Regular cardiac myocyte (primary cell): Measurements from ENCODE around the gene HEXD. TPM values are rescaled to one million over a fixed set of nuclear protein-coding genes. Genes with fewer than 3 reads are reported as not detected.

Experiments used
- total RNA-seq: library from RNA; depleted of rRNA; stranded (reverse); fragments of >200 nt; gene quantifications from 2 replicates; pipeline ENCODE4 v1.2.3, GENCODE V29; 2014

HEXD gene
- total RNA-seq, result 6.1 and 8.2 TPM in 2 replicates

DNA sequence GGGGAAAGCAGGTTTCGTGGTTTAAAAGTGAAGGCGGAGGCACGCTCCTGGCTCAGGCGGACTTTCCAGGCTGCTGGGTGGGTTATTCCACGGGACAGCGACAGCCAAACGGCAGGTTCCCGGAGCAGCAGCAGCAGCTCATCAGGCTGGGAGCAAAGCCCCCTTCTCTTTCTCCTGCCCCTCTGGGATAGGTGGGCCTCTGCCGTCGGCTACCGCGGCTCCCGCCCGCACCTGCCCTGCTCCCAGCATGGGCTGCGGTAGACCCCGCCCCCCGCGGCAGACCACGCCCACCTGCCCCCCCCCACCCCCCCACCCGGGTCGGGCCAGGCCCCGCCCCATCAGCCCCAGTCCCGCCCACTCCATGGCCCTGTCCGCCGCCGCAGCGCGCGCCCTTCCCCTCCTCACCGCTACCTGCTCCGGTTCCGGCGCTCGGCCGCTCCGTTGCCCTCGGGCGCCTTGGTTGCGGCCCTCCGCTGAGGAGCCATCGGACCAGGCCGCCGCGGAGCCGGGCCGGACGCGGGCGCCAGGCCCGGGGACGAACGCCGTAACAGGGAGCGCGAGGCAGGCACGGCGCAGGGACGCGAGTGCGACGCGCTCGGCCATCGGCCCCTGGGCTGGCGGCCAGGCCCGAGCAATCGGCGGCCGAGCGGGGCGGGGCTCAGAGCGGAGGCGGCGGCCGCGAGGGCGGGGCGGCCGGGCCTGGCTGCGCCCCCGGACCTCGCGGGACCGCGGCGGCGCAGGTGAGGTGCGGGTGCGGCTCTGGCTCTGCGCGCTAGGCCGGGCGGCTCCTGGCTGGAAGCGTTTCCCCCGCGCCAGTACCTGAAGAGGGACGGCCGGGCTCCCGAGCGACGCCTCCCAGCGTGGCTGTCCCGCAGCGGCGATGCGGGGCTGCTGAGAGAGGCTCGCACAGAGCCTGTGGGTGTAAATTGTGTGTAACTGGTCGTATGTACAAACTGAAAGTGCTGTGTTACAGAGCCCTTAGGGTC is at the start of gene HEXD, which contains the start of gene OGFOD3:
HEXD (plus strand) TSS at position 347 of the 986 bp plus-strand sequence. CDS start 1,453 bp downstream, outside the sequence.
OGFOD3 (minus strand) TSS at position 586 of the 986 bp plus-strand sequence; CDS start at position 485, 101 bp downstream.

DNA sequence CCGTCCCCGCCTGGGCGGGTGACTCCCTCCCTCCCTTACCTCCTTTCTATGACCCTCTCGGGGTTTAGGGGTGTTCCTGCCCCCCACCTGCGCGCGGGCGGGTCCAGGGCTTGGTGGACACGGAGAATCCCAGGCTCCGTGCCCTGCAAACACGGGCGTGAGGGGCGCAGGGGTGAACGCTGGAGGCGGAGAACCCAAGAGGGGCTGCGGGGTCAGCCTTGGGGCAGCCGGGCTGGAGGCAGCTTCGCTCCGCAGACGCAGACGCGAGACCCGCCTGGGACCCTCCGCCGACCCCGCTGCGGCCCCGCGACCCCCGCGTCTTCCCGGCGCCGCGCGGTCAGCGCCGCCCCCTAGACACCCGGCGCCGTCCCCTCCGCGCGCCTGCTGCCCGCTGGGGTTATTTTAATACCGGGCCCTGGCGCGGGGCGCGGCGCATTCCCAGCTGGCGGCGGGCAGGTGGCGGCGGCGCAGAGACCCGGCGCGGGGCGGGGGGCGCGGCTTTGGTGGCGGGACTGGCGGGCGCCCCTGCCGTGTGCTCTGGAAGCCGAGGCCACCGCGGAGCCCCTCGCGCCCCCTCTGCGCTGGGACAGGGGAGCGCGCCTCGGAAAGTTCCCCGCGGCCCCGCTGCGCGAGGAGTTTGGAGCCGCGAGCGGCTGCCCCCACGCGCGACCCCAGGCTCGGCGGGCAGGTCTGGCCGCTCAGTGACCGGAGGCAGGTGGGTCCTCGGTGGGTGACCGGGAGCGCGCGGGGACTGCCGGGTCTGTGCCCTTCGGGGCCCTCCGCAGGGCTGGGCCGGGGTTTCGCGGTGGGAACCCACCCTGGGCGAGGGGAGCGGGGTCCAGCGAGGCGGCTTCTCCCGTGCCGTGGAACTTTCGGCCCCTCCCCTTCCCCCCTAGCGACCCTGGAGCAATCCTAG is 46.6 kb upstream of the HEXD start, which contains the start of gene UTS2R:
UTS2R (plus strand) TSS at position 433 of the 916 bp plus-strand sequence. CDS start 2,560 bp downstream, outside the sequence.

DNA sequence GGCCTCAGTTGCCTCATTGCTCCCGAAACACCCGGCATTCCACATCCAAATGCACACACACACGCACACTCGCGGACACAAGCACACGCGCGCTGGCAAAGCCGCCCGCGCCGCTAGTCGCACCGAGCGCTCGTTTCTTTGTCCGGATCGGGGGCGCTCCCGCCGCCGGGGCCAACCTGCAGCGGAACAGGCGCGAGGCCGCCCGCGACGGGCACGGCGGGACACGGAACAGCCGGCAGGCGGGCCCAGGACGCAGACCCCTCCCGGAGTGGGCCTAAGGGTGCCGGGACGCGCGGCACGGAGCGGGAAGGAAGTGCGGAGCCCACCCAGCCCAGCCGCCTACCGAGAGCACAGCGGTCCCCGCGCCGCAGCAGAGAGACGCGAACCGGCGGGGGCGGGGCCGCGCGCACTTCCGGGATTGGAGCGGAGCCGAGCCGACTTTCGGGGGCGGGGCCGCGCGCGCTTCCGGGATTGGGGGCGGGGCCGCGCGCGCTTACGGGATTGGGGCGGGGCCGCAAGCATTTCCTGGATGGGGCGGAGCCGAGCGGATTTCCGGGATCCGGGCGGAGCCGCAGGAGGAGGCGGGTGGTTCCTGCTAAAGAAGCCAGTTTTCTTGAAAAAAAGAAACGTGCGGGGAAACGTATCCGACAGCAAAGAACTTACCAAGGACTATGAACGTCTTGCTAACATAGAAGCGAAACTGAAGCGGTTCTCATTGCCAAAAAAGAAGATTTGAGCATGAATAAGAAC is 32.4 kb downstream of the HEXD start, which contains the start of gene CYBC1:
CYBC1 (minus strand) TSS at position 396 of the 750 bp plus-strand sequence. CDS start 1,498 bp downstream, outside the sequence.

DNA sequence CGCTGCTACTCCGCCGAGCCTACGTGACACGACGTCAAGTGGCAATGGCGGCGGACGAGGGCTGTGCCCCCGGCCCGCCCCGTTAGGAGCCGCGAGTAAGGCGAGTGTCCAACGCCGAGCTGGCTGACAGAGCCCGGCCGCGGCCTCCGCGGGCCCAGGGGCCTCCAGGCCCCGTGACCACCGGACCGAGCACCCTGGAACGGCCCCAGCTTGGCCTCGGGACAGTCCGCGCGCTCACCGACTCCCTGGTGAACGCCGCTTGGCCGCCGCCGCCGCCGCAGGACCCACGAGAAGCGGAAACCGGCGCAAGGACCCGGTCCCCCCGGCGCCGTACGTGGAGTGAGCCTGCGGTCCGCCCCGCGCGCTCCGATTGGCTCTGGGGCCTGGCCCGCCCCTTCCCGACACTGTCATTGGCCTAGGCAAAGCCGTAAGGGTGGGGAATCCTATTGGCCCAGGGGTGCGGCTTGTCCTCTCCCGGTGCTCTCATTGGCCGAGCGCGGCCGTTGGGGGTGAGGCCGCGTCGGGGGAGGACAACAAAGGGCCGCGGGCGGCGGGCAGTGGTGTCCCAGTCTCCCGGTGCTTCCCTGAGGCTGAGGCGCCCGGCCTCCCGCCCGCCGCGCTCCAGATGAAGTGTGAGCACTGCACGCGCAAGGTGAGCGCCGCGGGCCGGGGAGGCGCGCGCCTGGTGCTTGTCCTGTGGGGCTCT is 40.2 kb downstream of the HEXD start, which contains the start of gene NARF:
NARF (plus strand) TSS at position 563 of the 706 bp plus-strand sequence; CDS start at position 626, 63 bp downstream.

Other genes with a start within 250 kb of the HEXD start
- gene CCDC57, start 205.5 kb upstream of the HEXD start, total RNA-seq, result 10.2 and 11.6 TPM in 2 replicates
- 203 and 289 TPM in 2 replicates for gene SLC16A3, start 189.3 kb upstream of the HEXD start, total RNA-seq
- gene CSNK1D, start 144.6 kb upstream of the HEXD start, total RNA-seq, result 36.6 and 55.4 TPM in 2 replicates
- not detected in 2 replicates for gene CD7, start 100.7 kb upstream of the HEXD start, total RNA-seq
- gene SECTM1, start 84.6 kb upstream of the HEXD start, total RNA-seq, result 8.6 and 14.7 TPM in 2 replicates
- gene TEX19, start 59.1 kb upstream of the HEXD start, total RNA-seq, result 0.19 TPM in 1 of 2 replicates, not detected in the other
- not detected in 2 replicates for gene UTS2R, start 46.6 kb upstream of the HEXD start, total RNA-seq
- gene OGFOD3, start 239 bp downstream of the HEXD start, total RNA-seq, result 17.8 and 31.9 TPM in 2 replicates
- gene CYBC1, start 32.4 kb downstream of the HEXD start, total RNA-seq, result 44.5 and 63.3 TPM in 2 replicates
- gene NARF, start 40.4 kb downstream of the HEXD start, total RNA-seq, result 32.4 and 43.5 TPM in 2 replicates
- 21.1 and 24.0 TPM in 2 replicates for gene FOXK2, start 101.4 kb downstream of the HEXD start, total RNA-seq
- 59.6 and 72.2 TPM in 2 replicates for gene WDR45B, start 230.1 kb downstream of the HEXD start, total RNA-seq